ENCODE measurements around the gene BSND.

Gene BSND

GRCh38 chr1:55047611-55048010 lies 48.9 kb downstream of the BSND start:
- DNase-seq (ENCODE audit: low read depth) = no peak
- TF ChIP-seq CTCF (conservative IDR thresholded peaks at IDR 0.05; ENCODE audit: low read length) = no peak
- no peak overlapping the region for H3K4me3 ChIP-seq (ENCODE audit: low read length)

- no peak for TF ChIP-seq CTCF (conservative IDR thresholded peaks at IDR 0.05; ENCODE audit: low read length)
- no peak for DNase-seq (ENCODE audit: low read depth)
Observed at GRCh38 chr1:55048453-55049270, 49.9 kb downstream of the BSND start.

GRCh38 chr1:55049271-55049913 lies 50.7 kb downstream of the BSND start:
- no peak for TF ChIP-seq CTCF (conservative IDR thresholded peaks at IDR 0.05; ENCODE audit: low read length)
- H3K4me3 ChIP-seq (ENCODE audit: low read length) = no peak overlapping the region
- no peak for DNase-seq (ENCODE audit: low read depth)

More at GRCh38 chr1:55048453-55049270, 49.9 kb downstream of the BSND start:
- no peak overlapping the region for H3K4me3 ChIP-seq (ENCODE audit: low read length)

- TF ChIP-seq CTCF (conservative IDR thresholded peaks at IDR 0.05; ENCODE audit: low read length) = no peak
- no peak overlapping the region for H3K4me3 ChIP-seq (ENCODE audit: low read length)
- no peak for DNase-seq (ENCODE audit: low read depth)
Observed at GRCh38 chr1:55049914-55050278, 51.2 kb downstream of the BSND start.

- no peak overlapping the region for H3K4me3 ChIP-seq (ENCODE audit: low read length)
- TF ChIP-seq CTCF (conservative IDR thresholded peaks at IDR 0.05; ENCODE audit: low read length) = no peak
- DNase-seq (ENCODE audit: low read depth) = peak; percentile 58
Observed at GRCh38 chr1:55050283-55050682, 51.5 kb downstream of the BSND start.

GRCh38 chr1:55051169-55051568 lies 52.4 kb downstream of the BSND start:
- no peak for TF ChIP-seq CTCF (conservative IDR thresholded peaks at IDR 0.05; ENCODE audit: low read length)
- no peak overlapping the region for H3K4me3 ChIP-seq (ENCODE audit: low read length)
- no peak for DNase-seq (ENCODE audit: low read depth)

GRCh38 chr1:55051621-55052020 lies 52.9 kb downstream of the BSND start:
- TF ChIP-seq CTCF (conservative IDR thresholded peaks at IDR 0.05; ENCODE audit: low read length) = no peak
- H3K4me3 ChIP-seq (ENCODE audit: low read length) = no peak overlapping the region
- no peak for DNase-seq (ENCODE audit: low read depth)

Measured in AG10803 (cell line).